Measurements from ENCODE around the gene ZBED2. TPM values are rescaled to one million over a fixed set of nuclear protein-coding genes. Genes with fewer than 3 reads are reported as not detected.

The ZBED2 gene
- total RNA-seq, 1 experiment from 2014 or later: 0.10 TPM

DNA sequence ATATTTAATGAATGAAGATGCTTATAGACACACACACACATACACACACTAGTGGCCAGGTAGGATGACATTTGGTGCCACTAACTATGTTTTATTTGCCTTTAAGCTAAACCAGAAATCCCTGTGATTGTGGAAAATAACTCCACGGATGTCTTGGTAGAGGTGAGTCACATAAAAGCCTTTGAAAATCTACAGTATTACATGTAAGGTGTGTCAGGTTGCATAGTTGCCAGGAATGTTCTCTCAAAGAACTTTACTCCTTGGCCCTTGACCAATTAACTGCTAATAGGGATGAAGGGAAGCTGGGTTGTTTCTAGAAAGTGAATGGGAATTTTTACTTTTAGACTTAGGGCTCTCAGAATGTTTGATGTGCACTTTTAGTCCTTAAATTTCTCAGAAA is 9.9 kb downstream of the ZBED2 start:
- no peak overlapping the region for H3K27ac ChIP-seq (ENCODE audit: low read length)
- POLR2A ChIA-PET: no interaction called here
- H3K36me3 ChIP-seq (ENCODE audit: control insufficient read depth, insufficient read depth, low read length): no peaks in the 10 kb centered on the region
- TF ChIP-seq, protein P1, sequence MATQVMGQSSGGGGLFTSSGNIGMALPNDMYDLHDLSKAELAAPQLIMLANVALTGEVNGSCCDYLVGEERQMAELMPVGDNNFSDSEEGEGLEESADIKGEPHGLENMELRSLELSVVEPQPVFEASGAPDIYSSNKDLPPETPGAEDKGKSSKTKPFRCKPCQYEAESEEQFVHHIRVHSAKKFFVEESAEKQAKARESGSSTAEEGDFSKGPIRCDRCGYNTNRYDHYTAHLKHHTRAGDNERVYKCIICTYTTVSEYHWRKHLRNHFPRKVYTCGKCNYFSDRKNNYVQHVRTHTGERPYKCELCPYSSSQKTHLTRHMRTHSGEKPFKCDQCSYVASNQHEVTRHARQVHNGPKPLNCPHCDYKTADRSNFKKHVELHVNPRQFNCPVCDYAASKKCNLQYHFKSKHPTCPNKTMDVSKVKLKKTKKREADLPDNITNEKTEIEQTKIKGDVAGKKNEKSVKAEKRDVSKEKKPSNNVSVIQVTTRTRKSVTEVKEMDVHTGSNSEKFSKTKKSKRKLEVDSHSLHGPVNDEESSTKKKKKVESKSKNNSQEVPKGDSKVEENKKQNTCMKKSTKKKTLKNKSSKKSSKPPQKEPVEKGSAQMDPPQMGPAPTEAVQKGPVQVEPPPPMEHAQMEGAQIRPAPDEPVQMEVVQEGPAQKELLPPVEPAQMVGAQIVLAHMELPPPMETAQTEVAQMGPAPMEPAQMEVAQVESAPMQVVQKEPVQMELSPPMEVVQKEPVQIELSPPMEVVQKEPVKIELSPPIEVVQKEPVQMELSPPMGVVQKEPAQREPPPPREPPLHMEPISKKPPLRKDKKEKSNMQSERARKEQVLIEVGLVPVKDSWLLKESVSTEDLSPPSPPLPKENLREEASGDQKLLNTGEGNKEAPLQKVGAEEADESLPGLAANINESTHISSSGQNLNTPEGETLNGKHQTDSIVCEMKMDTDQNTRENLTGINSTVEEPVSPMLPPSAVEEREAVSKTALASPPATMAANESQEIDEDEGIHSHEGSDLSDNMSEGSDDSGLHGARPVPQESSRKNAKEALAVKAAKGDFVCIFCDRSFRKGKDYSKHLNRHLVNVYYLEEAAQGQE (IDR thresholded peaks at IDR 0.05; ENCODE audit: insufficient read depth in 1 of 2, low read depth in 2 of 2, low read length in 1 of 2): no peak
- TF ChIP-seq CTCF (IDR thresholded peaks at IDR 0.05) (no peak), POLR2AphosphoS5 (IDR thresholded peaks at IDR 0.05; ENCODE audit: low read depth, low read length) (no peak), TCF7L2 (IDR thresholded peaks at IDR 0.05; ENCODE audit: low read depth, low read length) (no peak), SIN3A (IDR thresholded peaks at IDR 0.05; ENCODE audit: borderline replicate concordance, insufficient read depth, low read depth, low read length) (no peak)
- no peaks in the 10 kb centered on the region for H3K9me3 ChIP-seq (ENCODE audit: control insufficient read depth, insufficient read depth, low read depth, low read length)
- intact Hi-C loops (cut with micrococcal nuclease; ENCODE audit: unreplicated experiment) (no loop called here), in situ Hi-C loops (cut with HindIII; ENCODE audit: low pct_unique_long_range_greater_than_20kb, low sequenced_read_pairs) (no loop called here)
- CTCF ChIA-PET: no interaction called here
- no peak overlapping the region for H3K4me3 ChIP-seq (ENCODE audit: low read depth in 2 of 2, low read length in 2 of 2)
- H3K27me3 ChIP-seq (ENCODE audit: control insufficient read depth, insufficient read depth, low read length): no peaks in the 10 kb centered on the region
- BruUV-seq (replicated peaks): no TSS peak
- ATAC-seq: no peak
- no peak for DNase-seq (ENCODE audit: low read depth, low spot score)
- H3K4me1 ChIP-seq (ENCODE audit: control insufficient read depth, insufficient read depth, low read length): no peaks in the 10 kb centered on the region

DNA sequence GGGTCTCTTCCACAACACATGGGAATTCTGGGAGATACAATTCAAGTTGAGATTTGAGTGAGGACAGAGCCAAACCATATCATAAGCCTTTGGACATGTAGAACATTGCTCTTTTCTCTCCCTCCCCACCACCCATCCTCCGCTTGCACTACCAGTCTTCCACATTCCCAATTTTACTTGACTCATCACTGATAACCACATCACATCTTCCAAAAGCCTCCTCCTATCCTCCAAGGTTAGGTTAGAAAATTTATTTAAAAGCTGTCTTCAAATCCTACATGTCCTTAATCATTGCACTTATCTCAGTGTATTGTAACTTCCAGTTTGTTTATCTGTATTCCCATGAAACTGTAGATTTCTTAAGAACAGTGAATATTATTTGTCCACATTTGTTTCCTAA is 10.4 kb downstream of the ZBED2 start:
- ChIA-PET CTCF (no interaction called here), POLR2A (no interaction called here)
- no peak for TF ChIP-seq TCF7L2 (IDR thresholded peaks at IDR 0.05; ENCODE audit: low read depth, low read length)
- no peak for TF ChIP-seq CTCF (IDR thresholded peaks at IDR 0.05)
- no peak for TF ChIP-seq POLR2AphosphoS5 (IDR thresholded peaks at IDR 0.05; ENCODE audit: low read depth, low read length)
- TF ChIP-seq SIN3A (IDR thresholded peaks at IDR 0.05; ENCODE audit: borderline replicate concordance, insufficient read depth, low read depth, low read length): no peak
- TF ChIP-seq, protein P1 (IDR thresholded peaks at IDR 0.05; ENCODE audit: insufficient read depth in 1 of 2, low read depth in 2 of 2, low read length in 1 of 2): no peak
- ATAC-seq (no peak), DNase-seq (ENCODE audit: low read depth, low spot score) (no peak)
- in situ Hi-C loops (cut with HindIII; ENCODE audit: low pct_unique_long_range_greater_than_20kb, low sequenced_read_pairs): no loop called here
- H3K4me3 ChIP-seq (ENCODE audit: low read depth in 2 of 2, low read length in 2 of 2): no peak overlapping the region
- no peaks in the 10 kb centered on the region for H3K36me3 ChIP-seq (ENCODE audit: control insufficient read depth, insufficient read depth, low read length)
- H3K4me1 ChIP-seq (ENCODE audit: control insufficient read depth, insufficient read depth, low read length): no peaks in the 10 kb centered on the region
- no TSS peak for BruUV-seq (replicated peaks)
- no peaks in the 10 kb centered on the region for H3K9me3 ChIP-seq (ENCODE audit: control insufficient read depth, insufficient read depth, low read depth, low read length)
- no peak overlapping the region for H3K27ac ChIP-seq (ENCODE audit: low read length)
- H3K27me3 ChIP-seq (ENCODE audit: control insufficient read depth, insufficient read depth, low read length): no peaks in the 10 kb centered on the region
- intact Hi-C loops (cut with micrococcal nuclease; ENCODE audit: unreplicated experiment): no loop called here

Measured in Panc1 (cell line).